ENCODE data around the gene PEPD. TPM values are rescaled to one million over a fixed set of nuclear protein-coding genes. Genes with fewer than 3 reads are reported as not detected.
A peak's percentile ranks its signal among the peaks of the same experiment; 100 is the strongest.

The PEPD gene
- polyA plus RNA-seq, 6 donors from 2014 or later = 83.7 to 143 (median 95.4) TPM

DNA sequence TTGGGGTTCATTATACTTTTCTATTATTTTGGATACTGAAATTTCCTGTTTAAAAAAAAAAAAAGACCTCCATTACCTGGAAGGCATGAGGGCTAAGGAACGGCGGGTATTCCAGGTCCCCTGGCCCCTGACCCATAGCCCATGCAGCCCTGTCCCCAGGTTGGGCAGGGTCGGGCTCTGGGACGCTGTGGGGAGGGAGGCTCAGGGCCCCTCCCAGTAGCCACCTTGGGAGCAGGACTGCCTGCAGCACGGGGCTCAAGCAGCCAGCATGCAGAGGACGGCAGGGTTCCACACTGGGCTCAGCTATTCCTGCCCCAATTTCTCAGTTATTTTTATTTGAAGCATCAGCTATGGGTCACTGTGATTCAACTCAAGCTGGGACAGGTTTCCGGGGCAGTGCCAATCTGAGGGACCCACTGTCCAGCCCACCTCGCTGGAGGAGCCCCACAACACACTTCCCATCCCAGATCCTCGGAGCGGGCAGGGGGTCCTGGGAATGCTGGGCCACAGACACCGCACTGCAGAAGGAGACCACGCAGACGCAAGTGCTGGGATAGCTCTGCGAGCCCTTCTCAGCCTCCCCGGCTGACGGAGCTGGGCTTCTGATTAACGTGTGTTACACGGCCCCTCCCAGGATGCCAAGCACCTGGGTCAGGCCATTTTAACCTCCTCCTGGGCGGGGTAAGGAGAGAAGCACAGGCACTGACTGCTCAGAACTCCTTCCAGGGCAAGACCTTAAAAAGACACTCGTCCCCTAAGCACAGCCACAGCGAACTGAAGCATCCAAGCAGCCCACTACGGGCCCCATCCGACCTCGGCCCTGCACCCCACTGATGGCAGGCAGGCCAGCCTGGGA lies 60.1 kb downstream of the PEPD start:
- Mint-ChIP-seq H3K27ac (no peak overlapping the region), H3K4me1 (no peaks in the 10 kb centered on the region), H3K36me3 (peaks cover 0 to 9% of the 10 kb centered on the region in 2 donors), H3K9me3 (no peaks in the 10 kb centered on the region), H3K27me3 (no peaks in the 10 kb centered on the region), H3K4me3 (no peak overlapping the region)
- no peak for DNase-seq
- no peak for ATAC-seq (ENCODE audit: low read depth in 2 of 2)

DNA sequence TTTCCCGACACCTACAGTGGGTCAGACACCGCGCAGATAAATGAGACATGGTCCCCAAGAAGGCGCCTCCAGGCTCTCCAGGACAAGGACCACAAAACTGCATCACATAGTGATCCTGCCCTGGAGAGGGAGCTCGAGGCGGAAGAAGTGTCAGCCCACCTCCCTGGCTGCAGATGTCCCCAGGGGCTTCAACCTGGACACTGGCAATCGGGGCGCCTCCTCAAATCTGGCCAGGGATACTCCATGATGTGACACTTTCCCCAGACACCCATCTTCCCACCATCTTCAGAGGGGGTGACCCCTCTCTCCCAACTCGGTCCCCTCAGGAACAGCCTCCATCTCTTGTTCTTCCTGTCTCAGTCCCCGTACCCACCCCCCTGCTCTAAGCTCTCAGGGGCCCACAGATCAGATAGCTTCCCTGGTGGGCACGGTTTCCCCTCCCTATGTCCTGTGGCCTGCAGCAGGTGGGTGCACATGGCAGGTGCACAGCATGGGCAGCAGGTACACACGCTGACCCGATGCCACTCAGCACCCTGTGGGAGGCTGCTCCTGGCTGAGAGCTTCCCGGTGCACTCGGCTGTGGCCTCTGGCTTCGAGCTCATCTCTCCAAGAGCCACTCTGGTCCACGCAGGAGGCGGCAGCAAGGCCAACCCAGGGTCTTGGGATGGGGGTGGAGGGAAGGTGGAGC lies 61.2 kb downstream of the PEPD start:
- no peak overlapping the region for H3K27ac Mint-ChIP-seq
- no peaks in the 10 kb centered on the region for H3K4me1 Mint-ChIP-seq
- peaks cover 0 to 9% of the 10 kb centered on the region in 2 donors for H3K36me3 Mint-ChIP-seq

DNA sequence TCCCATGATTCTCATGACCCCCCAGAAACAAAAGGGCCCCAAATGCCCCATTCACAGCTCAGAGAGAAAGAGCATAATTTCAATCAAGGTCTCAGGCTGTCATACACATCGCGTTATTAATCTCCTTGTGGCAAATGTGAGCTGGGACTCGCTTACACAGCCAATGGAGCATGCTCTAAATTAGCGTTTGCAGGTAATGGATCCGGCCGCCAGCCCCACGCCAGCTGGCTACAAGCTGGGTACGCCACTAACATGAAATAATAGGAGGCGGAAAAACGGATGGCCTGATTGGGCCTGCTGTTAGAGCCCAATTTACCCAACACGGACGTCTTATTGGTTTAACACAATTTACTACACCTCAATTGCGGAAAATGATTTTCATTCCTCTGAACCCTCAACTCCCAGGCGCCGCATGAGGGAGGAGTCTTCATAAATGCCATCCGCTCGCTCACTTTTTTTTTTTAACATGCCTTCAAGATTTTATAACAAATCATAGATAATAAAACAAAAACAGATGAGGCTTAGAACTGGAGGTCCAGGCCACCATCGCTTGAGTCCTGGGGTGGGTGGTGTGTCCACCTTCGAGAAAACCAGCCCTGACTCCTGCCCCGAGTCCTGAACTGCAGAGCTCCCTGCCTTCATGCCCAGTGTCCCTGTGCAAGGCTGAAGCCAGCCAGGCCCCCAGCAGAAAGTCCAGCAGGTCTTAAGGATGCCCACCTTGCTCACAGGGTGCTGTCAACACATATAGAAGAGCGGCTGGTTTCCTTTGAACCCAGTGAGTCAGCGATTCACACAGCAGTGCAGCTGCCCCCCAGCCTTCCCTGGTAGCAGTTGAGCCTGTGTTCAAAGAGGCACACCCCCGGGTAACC lies 62.1 kb downstream of the PEPD start:
- no peaks in the 10 kb centered on the region for H3K27me3 Mint-ChIP-seq
- DNase-seq (no peak), ATAC-seq (ENCODE audit: low read depth in 2 of 2) (no peak)
- peaks cover 0 to 9% of the 10 kb centered on the region in 2 donors for H3K36me3 Mint-ChIP-seq
- no peaks in the 10 kb centered on the region for H3K4me1 Mint-ChIP-seq
- no peak overlapping the region for H3K4me3 Mint-ChIP-seq
- no peaks in the 10 kb centered on the region for H3K9me3 Mint-ChIP-seq
- peak overlapping the region in 1 of 6 donors; percentile 17 for H3K27ac Mint-ChIP-seq

More for the DNA sequence above, 61.2 kb downstream of the PEPD start:
- ATAC-seq (ENCODE audit: low read depth in 2 of 2) (no peak), DNase-seq (no peak)
- Mint-ChIP-seq H3K4me3 (no peak overlapping the region), H3K9me3 (no peaks in the 10 kb centered on the region), H3K27me3 (no peaks in the 10 kb centered on the region)

DNA sequence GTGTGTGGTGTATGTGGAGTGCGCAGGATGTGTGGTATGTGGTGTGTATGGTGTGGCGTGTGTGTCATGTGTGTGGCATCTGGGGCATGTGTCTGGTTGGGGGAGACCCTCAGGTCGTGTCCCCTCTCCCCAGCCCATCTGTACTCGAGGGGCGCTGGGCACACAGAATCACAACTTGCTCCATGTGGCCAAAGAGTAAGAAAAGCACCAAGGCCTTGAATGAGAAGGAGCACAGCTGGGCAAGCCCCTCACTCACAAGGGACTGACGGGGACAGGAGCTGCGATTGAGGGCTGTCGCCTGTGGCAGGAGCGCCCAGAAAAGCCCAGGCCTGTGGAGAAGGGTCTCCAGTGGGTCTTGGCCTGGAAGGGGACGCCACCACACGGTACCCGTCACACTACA lies 62.8 kb downstream of the PEPD start:
- no peak for DNase-seq
- H3K27ac Mint-ChIP-seq = no peak overlapping the region
- no peaks in the 10 kb centered on the region for H3K4me1 Mint-ChIP-seq
- peaks cover 0 to 9% of the 10 kb centered on the region in 2 donors for H3K36me3 Mint-ChIP-seq
- no peak overlapping the region for H3K4me3 Mint-ChIP-seq
- no peak for ATAC-seq (ENCODE audit: low read depth in 2 of 2)
- H3K27me3 Mint-ChIP-seq = no peaks in the 10 kb centered on the region
- no peaks in the 10 kb centered on the region for H3K9me3 Mint-ChIP-seq

DNA sequence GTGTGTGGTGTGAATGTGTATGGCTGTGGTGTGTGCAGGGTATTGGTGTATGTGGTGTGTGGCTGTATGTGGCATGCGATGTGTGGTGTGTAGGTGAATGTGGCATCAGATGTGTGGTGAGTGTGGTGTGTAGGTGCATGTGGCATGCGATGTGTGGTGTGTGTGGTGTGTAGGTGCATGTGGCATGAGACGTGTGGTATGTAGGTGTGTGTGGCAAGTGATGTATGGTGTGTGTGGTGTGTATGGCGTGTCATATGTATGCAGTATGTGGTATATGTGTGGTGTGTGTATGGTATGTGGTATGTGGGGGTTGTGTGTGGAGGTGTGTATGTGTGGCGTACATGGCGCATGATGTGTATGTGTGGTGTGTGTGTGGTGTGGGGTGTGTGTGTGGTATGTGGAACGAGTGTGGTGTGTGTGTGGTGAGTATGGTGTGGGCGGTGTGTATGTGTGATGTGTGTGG lies 63.4 kb downstream of the PEPD start:
- Mint-ChIP-seq H3K4me1 (no peaks in the 10 kb centered on the region), H3K27ac (no peak overlapping the region), H3K36me3 (peaks cover 0 to 3% of the 10 kb centered on the region in 2 donors), H3K4me3 (no peak overlapping the region), H3K27me3 (no peaks in the 10 kb centered on the region), H3K9me3 (no peaks in the 10 kb centered on the region)
- DNase-seq (no peak), ATAC-seq (ENCODE audit: low read depth in 2 of 2) (no peak)

DNA sequence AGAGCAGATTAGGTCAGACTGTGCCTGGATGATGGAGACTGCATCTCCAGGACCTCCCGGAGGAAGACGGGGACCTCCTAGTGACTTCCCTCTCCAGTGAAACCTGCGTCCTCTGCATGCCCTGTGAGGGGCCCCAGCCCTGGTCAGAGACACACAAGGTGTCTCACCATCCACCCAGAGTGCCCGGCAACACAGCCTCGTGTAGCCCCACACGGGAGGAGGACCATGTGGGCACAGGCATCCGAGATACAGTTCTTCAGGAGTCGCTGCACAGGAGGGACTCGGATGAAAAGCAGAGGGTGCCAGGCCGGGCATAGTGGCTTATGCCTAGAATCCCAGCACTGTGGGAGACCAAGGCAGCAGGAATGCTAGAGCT lies 64.8 kb downstream of the PEPD start:
- Mint-ChIP-seq H3K36me3 (no peaks in the 10 kb centered on the region), H3K9me3 (no peaks in the 10 kb centered on the region), H3K4me3 (no peak overlapping the region), H3K4me1 (no peaks in the 10 kb centered on the region), H3K27me3 (no peaks in the 10 kb centered on the region), H3K27ac (no peak overlapping the region)
- ATAC-seq (ENCODE audit: low read depth in 2 of 2) (no peak), DNase-seq (no peak)

DNA sequence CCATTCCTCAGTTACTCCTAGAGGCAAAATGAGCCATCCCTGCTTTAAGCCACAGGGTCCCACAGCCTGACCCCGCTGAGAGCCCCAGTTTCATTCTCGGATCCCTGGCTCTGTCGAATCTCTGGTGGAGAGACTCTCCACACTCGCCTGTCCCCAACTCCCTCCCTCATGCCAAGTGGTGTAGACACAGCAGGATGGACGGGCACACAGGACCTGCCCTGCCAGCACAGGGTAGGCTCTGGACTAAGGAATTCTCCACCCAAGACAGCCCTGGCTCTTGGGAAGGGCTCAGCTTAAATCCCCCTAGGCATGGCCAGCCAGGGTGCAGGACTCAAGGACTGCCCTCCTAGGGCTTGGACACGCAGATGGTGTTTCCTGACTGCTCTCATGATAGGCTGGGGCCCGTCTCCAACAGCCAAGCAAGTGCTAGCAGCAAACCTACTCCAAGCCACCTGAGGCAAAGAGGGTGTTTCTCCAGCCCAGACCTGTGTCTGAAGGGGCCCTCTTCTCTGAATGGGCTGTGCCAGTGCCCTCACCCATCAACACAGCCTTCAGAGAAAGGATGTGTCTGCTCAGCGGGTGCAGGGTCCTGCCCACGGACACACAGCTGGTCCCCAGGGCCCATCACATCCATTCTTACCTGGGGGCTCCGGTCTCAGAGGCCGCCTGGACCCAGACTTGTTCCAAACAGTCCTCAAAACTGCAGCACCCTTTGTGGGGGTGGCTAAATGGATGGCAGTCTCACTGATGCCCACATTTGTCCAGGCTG lies 65.3 kb downstream of the PEPD start:
- no peak for ATAC-seq (ENCODE audit: low read depth in 2 of 2)
- H3K4me1 Mint-ChIP-seq = no peaks in the 10 kb centered on the region
- no peak overlapping the region for H3K4me3 Mint-ChIP-seq
- no peak for DNase-seq
- no peak overlapping the region for H3K27ac Mint-ChIP-seq
- H3K9me3 Mint-ChIP-seq = no peaks in the 10 kb centered on the region
- no peaks in the 10 kb centered on the region for H3K27me3 Mint-ChIP-seq
- no peaks in the 10 kb centered on the region for H3K36me3 Mint-ChIP-seq

DNA sequence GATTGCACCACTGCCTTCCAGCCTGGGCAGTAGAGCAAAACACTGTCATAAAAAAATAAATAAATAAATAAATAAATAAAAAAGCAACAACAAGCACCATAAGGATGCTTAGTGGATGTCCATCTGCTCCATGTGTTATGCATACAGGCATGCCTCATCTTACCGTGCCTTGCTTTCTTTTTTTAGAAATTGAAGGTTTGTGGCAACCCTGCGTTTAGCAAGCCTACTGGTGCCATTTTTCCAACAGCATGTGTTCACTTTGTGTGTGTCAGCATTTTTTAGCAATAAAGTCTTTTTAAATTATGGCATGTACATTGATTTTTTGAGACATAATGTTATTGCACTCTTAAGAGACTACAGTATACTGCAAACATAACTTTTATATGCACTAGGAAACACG lies 68.3 kb downstream of the PEPD start:
- H3K36me3 Mint-ChIP-seq = peaks cover 0 to 5% of the 10 kb centered on the region in 2 donors
- no peaks in the 10 kb centered on the region for H3K4me1 Mint-ChIP-seq
- ATAC-seq (ENCODE audit: low read depth in 2 of 2) (no peak), DNase-seq (no peak)
- no peak overlapping the region for H3K27ac Mint-ChIP-seq
- no peaks in the 10 kb centered on the region for H3K27me3 Mint-ChIP-seq
- H3K9me3 Mint-ChIP-seq = no peaks in the 10 kb centered on the region
- H3K4me3 Mint-ChIP-seq = no peak overlapping the region

DNA sequence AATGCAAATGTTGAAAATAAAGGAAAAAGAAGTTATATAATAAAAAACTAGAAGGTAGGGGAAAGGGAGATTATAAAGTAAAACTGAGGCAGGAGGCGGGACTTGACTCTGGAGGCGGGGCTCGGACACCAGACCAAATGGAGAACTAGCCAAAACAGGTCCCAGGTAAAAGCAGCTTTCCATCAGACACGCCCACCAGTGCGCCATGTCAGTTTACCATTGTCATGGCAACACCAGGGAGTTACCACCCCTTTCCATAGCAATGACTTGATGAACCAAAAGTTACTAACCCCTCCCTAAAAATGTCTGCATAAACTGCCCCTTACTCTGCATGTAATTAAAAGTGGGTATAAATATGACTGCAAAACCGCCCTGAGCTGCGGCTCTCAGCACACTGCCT lies 70.9 kb downstream of the PEPD start:
- Mint-ChIP-seq H3K27me3 (no peaks in the 10 kb centered on the region), H3K27ac (peak overlapping the region in 1 of 6 donors; percentile 20), H3K4me1 (no peaks in the 10 kb centered on the region), H3K4me3 (no peak overlapping the region), H3K9me3 (no peaks in the 10 kb centered on the region), H3K36me3 (peaks cover 0 to 5% of the 10 kb centered on the region in 2 donors)
- ATAC-seq (ENCODE audit: low read depth in 2 of 2) = no peak
- no peak for DNase-seq

DNA sequence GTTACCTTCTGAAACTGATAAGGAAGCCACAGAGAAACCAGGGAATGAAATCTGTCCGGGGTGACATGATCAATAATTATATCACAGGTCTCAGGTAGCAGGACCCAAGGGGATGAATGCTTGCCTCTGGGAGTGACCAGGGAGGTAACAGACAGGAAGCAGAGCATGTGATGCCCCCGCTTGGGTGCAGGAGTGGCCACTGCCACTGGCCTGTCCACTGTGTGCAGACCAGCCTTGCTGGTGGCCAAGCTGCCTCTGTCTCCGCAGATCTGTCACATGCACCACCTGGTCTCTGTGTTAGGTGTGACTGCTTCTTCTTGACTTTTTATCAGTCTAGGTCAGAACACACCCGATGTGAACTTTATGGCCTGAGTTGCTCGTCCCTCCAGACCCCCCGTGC lies 71.8 kb downstream of the PEPD start:
- H3K4me3 Mint-ChIP-seq = no peak overlapping the region
- no peaks in the 10 kb centered on the region for H3K4me1 Mint-ChIP-seq
- H3K9me3 Mint-ChIP-seq = no peaks in the 10 kb centered on the region
- peaks cover 0 to 5% of the 10 kb centered on the region in 2 donors for H3K36me3 Mint-ChIP-seq
- ATAC-seq (ENCODE audit: low read depth in 2 of 2) (no peak), DNase-seq (no peak)
- H3K27ac Mint-ChIP-seq = no peak overlapping the region
- H3K27me3 Mint-ChIP-seq = no peaks in the 10 kb centered on the region

DNA sequence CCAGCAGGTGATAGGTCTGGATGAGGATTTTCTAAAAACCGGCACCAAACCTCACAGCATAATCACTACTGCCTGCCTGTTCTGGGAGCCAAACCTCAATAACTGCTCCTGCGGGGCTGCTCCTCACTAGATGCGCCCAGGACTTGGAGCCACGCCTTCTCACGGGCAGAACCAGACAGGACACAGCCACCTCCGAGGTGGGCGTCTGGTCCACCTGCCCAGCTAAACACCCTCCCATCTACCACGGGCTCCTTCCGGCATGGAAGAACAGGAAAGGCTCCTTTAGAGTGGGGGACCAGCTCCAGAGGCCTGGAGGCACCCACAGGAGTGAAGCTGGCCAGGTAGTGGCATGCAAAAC lies 73.5 kb downstream of the PEPD start:
- Mint-ChIP-seq H3K4me3 (no peak overlapping the region), H3K9me3 (no peaks in the 10 kb centered on the region), H3K4me1 (no peaks in the 10 kb centered on the region), H3K36me3 (peaks cover 2 to 5% of the 10 kb centered on the region in 2 donors), H3K27me3 (no peaks in the 10 kb centered on the region), H3K27ac (no peak overlapping the region)
- DNase-seq (no peak), ATAC-seq (ENCODE audit: low read depth in 2 of 2) (no peak)

DNA sequence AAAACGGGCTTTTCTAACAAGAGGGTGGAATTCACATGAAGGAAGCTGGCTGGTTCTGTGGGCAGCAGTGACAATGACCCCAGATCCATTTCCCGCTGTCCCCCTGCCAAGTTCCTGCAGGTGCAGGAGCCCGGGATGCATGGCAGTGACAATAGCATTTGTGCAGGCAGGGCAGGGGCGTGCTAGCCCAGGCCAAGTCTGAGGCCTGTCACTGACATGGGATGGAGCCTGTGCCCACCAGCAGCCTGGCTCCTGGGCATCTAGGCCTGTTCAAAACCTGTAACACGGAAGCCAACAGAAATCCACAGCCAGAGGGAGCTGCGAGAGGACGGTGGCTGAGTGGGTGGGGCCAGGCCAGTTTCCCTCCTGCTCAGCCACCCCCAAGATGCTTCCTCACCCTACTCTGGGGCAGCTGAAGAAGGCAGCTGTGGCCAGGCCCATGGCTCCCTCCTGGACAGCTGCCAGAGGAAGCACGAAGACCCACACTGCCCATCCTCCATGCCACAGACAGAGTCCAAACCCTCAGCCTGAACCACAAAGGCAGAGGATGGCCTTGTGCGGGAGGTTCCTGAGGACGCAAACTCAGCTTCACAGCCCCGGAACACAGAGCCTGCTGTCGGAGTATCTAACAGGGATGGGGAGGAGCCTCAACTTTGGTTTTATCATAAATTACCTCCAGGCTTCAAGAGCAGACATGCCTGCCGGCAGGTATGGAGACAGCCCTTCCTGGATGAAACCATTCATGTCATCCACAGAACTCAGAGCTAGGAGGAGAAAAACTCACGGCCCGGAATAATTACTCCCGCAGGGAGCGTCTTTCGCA lies 74.0 kb downstream of the PEPD start:
- no peak for DNase-seq
- ATAC-seq (ENCODE audit: low read depth in 2 of 2) = no peak

More for the DNA sequence above, 74.0 kb downstream of the PEPD start:
- H3K36me3 Mint-ChIP-seq = peaks cover 5 to 8% of the 10 kb centered on the region in 2 donors
- H3K4me1 Mint-ChIP-seq = peaks cover 0 to 3% (median 0%) of the 10 kb centered on the region in 3 donors
- H3K4me3 Mint-ChIP-seq = no peak overlapping the region
- H3K27me3 Mint-ChIP-seq = no peaks in the 10 kb centered on the region
- no peaks in the 10 kb centered on the region for H3K9me3 Mint-ChIP-seq
- peak overlapping the region in 1 of 6 donors; percentile 65 for H3K27ac Mint-ChIP-seq
